Stimulated activated CD8-positive, alpha-beta memory T cell treated with anti-CD3 and anti-CD28 coated beads, Interleukin-15, amount 100 ng/mL, for 1 hour (primary cell): ENCODE measurements around the gene SORCS2.

Experiments
- DNase-seq: peaks from one replicate; pipeline ENCODE4 v3.0.0-alpha.2; 2020; ENCODE audit warnings: low read depth

The SORCS2 gene

DNA sequence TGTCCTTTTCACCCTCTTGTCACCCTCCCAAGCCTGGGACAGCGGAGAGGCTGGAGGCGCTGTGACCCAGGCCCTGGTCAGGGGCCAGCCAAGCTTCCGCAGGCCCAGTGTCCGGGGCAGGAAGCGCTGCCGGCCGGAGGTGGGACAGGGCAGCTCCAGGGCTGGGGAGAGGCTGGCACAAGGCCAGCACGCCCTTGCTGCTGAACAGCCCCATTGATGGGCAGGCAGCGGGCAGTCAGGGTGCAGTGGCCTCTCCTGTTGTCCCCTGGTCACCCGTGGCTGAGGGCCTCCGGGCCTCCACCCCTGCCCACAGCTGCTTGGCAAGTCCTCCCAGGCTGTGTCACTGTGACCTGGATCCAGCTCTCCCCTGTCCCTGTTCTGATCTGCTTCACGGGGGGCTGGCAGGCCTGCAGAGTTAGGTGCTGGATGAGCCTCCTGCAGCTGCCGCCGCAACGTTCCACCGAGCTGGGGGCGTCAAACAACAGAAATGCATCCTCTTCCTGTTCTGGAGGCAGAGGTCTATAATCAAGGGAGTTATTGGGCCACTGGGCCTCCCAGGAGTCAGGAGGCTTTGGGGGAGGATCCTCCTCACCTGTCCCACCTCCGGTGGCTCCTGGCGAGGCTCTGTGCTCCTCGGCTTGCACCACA, 134.5 kb downstream of the SORCS2 start:
- no peak for DNase-seq

DNA sequence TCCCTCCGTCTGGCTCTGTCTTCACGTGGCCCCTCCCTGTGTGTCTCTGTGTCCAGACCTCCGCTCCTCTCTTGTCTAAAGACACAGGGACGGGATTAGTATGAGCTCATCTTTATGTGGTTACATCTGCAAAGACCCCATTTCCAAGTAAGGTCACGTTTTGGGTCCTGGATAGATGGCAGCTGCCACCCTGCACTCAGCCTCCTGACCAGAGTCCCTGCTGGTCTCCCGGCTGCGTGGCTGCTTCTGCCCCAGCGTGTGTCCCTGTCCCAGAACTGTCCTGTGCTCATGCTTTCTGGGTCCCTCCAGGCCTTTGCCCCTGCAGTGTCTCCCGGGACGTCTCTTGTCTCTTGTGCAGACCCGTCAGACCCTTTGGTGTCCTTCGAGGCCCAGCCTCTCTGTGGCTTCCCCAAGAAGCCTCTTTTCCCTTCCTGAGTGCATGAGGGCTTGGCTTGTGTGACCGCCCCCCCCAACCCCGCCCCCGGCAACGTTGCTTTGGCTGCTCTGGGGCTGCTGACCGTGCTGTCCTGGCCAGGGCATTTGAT, 135.1 kb downstream of the SORCS2 start:
- DNase-seq, result no peak

DNA sequence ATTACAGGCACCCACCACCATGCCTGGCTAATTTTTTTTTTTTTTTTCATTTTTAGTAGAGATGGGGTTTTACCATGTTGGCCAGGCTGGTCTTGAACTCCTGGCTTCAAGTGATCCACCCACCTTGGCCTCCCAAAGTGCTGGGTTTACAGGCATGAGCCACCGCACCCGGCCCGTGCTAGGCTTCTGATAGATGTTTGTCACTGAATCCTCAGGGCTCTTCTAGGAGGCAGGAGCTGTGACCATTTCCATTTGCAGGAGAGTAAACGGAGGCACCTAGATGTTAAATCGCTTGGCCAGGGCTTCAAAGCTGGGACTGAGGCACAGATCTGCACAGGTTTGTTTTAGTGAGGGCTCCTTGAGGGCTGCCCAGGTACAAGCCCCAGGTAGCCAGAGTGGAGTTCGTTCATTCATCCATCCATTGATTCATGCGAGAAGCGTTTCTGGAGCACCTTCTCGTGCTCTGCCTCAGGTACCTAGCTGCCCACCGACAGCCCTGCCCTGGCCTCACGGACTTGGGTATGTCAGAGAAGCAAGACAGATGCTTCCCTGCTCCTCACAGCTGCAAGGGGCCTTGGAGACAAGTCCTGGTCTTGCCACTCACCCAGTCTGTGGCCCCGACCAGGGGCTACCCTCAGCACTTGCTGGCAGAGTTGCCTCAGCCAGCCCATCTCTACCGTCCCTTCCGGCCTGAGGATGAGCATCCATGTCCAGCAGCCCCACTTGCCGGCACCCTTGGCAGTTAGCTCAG, 136.0 kb downstream of the SORCS2 start:
- DNase-seq, result no peak

DNA sequence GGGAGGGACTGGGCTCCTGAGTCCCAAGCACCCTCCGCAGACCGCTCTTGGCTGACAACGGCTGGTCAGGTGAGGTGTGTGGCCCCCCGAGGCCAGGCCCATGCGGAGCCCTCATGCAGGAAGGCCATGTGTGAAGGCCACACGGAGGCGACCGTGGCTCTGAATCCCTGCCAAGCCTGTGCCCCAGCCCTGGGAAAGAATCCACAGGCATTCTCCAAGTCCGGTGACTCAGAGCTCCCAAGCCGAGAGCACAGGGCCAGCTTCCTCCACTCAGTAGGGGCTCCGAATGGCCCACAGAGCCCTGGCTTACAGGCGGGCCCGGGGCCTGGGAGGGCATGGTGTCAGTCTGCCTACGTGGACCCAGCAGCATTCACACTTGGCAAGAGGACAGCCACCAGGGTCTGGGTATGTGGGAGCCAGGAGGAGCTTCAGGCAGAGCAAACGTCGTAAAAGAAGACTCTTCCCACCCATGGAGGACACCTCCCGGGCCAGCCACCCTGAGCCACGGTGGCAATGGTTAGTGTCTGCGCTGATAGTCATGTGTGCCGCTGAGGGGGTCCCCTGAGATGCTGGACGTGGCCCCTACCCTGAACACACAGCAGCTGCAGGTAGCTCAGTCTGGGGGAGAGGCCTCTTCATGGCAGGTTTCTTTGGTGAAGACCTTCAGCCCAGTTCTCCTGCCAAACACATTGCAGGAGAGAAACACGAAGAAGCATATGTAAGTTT, 136.7 kb downstream of the SORCS2 start:
- DNase-seq, result no peak

DNA sequence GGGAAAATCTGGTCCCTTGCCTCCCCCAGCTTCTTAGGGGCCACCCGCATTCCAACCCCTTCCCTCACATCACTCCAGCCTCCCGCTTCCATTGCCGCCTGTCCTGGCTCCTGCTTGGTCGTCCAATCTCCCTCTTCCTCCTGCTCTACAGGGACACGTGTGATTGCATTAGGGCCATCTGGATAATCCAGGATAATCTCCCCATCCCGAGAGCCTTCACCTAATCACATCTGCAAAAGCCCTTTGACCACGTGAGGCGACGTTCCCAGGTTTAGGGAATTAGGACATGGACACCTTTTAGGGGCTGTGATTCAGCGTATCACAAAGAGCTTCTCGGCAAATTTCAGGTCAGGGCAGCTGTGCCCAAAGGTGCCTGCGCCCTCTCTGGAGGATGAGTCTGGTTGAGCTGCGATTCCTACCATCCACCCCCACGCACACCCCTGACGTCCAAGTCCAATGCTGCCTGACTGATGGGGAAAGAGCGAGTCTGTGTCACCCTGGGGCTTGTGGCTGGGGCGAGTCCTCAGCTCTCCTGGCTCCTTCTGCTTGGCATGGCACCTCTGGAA, 137.8 kb downstream of the SORCS2 start:
- DNase-seq, result no peak

DNA sequence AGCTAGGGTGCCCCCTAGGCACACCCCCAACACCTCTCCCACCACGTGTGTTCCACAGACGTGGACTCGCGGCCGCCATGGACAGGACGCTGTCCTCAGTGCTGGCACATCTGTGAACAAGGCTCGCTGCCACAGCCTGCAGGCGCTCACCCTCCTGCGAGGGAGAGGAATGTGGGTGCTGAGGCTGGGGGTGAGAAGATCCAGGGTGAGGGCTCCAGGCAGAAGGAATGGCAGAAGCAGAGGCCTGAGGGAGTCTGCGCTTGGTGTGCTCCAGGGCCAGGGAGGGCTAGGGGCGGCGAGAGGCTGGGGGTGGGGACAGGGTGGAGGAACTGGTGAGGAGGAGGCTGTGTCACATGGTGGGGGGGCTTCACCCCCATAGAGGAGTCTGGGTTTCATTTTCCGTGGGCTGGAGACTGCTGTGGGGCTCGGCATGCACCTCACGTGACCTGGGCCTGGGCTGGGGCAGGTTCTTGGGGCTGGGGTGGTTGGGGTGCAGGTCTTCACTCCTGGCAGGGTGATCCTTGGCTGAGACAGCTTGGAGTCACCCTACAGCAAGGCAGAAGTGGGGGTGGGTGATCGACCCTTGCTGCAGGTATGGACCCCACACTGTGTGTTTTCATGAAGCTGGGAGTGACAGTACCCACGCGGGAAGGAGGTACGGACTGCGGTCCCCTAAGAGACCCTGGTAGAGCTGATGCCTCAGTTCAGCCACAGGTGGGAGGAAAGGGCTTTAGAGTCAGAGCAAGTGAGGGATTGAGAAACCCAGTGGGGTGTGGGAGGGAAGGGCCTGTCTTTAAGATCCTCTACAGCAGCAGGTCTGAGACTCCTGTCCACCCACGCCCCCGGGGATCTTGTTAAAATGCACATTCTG, 138.7 kb downstream of the SORCS2 start:
- DNase-seq, result no peak

DNA sequence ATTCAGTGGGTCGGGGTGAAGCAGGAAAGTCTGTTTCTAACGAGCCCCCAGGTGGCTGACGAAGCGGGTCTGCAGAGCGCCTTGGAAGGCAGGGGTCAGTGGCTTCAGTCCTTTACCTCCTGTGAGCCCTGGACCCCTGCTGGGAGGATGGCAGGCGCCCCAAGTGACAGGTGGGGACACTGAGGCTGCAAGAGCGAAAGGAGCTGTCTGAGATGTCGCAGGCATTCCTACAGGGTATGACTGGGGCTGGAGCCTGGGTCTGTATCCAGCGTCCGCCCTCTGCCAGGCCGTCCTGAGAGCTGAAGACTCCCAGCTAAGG, 139.3 kb downstream of the SORCS2 start:
- DNase-seq, result no peak

DNA sequence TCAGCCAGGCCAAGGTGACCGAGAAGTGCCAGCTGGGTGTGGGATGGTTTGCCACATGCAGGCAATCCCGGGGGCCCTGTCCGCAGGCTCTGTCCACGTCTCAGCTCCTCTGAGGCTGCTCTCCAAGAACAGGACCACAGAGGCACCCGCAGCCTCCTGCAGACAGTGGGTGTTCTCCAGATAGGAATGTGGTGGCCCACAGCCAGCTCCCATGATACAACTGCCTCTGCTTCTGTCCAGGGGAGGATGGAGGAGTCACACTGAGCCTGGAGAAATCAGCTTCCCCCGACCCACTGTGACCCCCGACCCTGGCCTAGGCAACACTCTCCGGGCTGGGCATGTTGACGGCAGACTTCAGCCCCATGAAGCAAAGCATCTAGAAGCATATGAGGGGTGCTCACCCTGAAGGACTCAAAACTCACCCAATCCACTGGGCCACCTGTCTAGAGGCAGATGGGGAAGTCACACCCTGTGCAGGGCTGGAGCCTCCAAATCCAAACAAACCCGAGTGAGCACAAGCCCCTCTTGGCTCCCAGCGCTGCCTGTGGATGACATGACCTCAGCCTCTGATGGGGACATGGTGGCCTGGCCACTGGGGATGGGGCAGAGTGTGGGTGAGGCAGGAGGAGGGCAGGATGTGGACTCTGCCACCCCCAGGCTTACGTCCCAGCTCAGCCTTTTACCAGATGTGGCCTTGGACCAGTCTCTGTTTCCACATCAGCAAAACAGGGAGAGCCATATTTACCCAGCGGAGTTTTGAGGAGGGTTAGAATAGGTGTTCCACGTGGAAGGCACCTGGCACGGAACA, 140.1 kb downstream of the SORCS2 start:
- no peak for DNase-seq

DNA sequence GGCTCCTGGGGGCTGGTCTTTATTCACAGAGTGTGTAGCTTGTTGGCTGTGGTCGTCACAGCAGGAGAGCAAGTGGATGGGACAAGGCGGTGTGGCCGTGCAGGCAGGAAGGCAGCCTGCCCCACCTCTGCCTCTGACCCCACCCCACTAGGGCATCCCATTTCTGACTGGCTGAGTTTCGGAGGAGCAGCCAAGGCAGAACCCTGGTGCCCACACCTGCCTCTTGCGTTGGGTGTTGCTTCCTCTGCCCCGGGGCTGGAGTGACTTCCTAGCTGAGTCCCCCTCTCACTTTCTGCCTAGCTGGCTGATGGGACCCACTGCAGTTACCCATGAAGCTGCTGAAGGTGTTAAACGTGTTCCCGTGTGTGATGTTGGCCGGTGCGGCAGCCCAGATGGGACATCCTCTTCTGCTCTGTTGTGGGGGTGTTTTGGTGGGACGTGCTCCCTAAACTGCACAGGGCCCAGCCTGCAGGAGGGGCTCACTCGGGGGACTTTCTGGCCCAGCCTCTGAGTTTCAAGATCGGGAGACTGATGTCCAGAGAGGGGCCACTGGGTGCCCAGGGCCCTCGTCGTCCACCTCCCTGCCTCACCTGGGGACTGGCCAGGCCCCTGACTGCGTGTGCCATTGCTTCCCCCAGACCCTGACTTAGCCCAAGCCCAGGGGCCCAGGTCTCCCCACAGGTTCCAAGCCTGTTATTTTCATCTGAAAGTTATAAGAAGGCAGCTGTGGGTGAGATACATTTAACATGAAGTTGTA, 140.9 kb downstream of the SORCS2 start:
- no peak for DNase-seq

DNA sequence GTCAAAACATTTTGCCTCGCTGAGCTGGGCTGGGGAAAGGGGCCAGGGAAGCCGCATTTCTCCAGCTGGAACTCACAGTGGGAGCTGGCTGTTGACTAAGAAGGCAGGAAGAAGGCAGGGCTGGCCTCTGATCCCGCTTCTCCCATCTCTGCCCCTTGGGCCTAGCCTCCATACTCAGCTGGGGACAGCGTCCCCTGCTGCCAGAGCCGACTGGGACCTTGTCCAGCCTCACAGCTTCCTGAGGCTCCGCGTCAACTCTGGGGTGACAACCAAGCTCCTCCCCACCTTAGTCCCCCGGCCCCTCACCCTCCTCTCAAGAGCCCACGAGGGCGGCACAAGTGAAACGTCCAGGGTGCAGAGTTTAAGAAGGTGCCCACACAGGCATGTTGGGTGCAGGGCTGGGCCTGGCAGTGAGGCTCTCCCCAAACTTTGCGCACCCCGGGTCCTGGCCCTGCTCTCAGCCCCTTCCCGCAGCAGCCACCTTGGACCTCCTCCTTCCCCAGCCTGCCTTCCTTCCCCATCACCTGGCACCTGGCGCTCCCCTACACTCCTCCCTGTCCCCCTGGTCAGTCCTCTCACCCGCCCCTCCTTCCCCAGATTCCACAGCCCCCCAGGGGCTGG, 141.6 kb downstream of the SORCS2 start:
- no peak for DNase-seq

DNA sequence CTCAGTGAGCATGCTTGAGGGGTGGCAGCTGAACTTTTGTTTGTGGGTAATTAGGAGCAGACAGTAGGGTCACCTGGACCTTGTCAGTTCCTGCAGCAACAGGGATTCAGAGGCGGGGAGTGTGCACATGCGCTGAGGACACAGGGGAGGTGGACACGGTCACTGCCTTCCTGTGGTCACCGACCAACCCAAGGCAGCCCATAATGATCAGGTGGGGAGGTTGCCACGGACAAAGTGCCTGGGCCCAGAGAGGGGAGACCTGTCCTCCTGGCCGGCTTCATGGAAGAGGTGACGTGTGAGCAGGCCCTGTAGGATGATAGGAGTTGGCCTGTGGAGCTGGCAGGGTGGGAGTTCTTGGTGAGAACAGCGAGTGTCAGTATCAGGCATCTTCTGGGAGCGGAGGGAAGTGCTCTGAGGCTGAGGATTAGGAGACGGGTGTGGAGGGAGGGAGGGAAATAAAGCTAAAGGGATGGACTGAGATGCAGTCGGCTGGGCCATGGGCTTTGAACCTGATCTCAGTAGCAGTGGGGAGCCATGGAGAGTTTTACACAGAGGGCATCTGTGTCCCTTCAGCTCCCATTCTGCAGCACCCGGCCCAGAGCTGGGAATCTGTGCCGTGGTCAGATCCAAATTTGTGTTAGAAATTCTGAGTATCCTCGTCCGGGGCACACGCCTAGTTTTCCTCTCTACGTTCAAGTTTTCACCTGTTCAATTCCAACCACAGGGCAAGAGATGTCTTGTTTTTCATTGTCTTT, 142.4 kb downstream of the SORCS2 start:
- no peak for DNase-seq

DNA sequence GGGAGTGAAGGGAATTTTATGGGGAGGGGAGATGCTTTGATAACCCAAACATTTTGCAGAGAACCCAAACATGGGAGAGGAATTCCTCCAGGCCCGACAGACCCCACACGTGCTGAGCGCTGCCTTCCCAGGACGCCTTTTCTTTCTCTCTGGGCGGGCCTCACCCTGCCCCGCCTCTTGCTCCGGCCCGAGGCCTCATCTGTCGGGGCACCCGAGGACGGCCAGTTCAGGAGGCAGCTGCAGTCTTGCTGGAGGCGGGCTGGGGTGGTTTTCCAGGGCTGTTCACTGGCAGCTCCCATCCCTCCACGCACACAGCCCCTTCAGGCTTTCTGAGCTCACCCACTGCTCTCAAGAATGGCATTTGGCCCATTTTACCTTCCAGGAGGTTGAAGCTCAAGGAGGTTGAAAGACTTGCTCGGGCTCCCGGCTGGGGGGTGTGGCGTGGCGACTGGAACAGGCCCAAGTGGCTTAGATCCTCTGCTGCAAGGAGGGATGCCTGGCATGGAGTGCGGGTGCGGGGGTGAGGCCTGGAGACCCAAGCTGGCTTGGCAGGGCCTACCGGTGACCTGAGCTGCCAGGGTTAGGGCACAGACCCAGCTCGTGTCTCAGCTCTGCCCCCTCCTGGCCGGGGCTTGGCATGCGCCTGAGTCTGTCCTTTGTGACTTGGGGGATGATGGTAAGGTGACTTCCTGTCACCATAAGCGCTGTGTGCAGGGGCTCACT, 143.2 kb downstream of the SORCS2 start:
- no peak for DNase-seq

DNA sequence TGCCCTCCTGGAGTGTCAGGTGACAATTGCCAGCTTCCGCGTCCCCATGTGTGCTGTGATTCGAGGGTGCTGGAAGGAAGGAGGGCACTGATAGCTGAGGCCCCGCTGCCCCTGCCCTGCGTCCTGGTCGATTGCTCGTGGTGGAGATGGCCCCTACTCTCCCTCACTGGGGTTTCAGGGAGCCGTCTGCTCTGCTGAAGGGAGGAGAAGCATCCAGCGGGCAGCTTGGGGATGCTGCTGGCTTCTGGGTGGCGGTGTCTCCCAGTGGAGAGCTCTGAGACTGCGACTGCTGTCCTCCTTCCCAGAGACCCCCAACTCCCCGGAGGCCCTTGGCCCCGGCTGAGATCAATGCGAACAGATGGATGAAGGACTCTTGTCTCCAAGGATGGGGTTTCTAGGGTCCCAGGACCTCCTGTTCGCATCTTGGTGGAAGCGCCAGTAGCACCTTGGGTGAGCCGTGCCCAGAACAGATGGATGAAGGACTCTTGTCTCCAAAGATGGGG, 143.8 kb downstream of the SORCS2 start:
- no peak for DNase-seq

DNA sequence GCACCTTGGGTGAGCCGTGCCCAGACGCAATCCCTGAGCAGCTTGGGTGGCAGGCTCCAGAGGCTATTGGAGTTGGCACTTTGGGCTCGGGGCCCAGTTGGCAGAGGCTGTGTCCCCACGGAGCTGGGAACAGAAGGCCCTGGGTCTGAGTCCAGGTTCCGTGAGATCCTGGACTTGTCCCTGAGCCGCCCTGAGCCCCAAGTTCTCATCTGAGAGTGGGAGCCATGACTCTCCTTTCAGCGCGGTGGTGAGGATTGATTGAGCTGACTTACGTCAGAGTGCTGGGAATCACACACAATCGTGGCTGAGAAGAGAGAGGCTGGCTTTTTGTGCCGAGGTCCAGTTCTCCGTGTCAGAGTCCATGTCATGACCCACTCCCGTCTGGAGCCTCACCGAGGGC, 144.4 kb downstream of the SORCS2 start:
- no peak for DNase-seq

DNA sequence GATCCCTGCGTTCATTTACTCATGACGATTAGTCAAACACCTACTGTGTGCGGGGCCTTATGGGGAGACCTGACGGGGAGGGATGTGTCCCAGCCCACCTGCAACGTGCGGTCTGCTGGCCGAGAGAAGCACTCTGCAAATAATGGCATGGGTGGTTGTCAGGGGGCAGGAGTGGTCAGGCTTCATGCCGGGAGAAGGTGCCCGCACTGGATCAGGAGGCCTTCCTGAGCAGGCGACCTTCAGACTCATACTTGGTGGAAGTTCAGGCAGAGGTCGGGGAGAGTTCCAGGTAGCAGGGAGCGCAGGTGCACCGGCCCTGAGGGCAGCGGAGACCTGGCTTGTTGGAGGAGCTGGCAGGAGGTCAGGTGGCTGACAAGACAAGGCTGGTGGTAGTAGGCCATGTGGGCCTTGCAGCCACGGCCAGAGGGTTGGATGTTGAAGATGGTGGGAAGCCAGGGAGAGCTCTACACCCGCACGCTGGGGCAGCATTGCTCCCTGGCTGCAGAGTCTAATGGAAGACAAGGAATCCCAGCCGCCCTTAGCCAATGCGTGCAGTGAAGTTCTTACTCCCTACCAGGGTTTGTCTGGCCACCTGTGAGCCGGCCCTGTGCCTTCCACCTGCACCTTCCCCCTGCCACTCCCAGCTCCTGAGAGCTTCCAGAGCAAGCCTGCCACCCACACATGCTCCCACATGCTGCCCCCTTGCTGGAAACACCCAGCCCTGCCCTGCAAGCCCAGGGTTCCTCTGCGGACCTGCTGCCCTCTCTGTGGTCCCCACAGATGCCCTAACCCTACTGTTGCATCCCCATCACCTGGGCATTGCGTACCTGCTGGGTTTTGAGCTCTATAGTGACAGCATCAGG, 145.1 kb downstream of the SORCS2 start:
- DNase-seq, result no peak

DNA sequence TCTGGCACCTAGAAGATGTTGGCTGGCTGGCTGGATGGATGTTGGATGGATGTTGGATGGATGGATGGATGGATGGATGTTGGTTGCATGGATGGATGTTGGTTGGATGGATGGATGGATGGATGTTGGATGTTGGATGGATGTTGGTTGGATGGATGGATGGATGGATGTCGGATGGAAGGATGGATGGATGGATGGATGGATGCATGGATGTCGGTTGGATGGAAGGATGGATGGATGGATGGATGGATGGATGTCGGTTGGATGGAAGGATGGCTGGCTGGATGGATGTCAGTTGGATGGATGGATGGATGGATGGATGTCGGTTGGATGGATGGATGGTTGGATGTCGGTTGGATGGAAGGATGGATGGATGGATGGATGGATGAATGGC, 145.7 kb downstream of the SORCS2 start:
- no peak for DNase-seq
